Activated gamma-delta T cell treated with Interleukin-2 at 50 U/mL for 16 hours (primary cell): ENCODE measurements around the gene DUSP7.

Experiments
- DNase-seq: peaks from one replicate; pipeline ENCODE4 v3.0.0-alpha.2; 2020

Gene DUSP7

GRCh38 chr3:52023860-52024764, 32.3 kb downstream of the DUSP7 start:
- DNase-seq = no peak

GRCh38 chr3:52023101-52023770, 33.1 kb downstream of the DUSP7 start:
- DNase-seq = no peak

- DNase-seq = no peak
Observed at GRCh38 chr3:52022323-52023100, 33.9 kb downstream of the DUSP7 start.

GRCh38 chr3:52021489-52022268, 34.7 kb downstream of the DUSP7 start:
- no peak for DNase-seq

GRCh38 chr3:52020796-52021195, 35.6 kb downstream of the DUSP7 start:
- no peak for DNase-seq

GRCh38 chr3:52019352-52020080, 36.9 kb downstream of the DUSP7 start:
- DNase-seq = no peak

GRCh38 chr3:52018319-52019000, 37.9 kb downstream of the DUSP7 start:
- DNase-seq = no peak

DNA sequence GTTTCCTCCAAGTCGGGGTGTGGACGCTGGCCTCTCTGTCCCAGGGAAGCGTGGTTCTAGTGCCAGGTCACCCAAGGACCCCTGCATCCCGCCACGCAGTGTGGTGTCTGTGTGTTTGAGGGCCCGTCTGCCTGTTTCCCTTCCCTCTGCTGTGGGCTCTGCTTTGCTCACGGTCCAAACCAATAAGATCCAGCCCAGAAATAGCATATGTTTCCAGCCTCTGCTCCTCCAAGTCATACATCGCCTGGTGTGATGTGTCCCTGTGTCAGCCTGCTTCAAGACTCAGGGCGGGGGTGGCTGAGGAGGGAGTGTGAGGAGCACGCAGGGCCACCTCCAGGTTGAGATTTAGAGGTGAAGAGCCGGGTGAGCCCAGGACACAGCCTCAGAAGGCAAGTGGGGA, 38.8 kb downstream of the DUSP7 start:
- DNase-seq = no peak

GRCh38 chr3:52015438-52016228, 40.7 kb downstream of the DUSP7 start:
- no peak for DNase-seq

DNA sequence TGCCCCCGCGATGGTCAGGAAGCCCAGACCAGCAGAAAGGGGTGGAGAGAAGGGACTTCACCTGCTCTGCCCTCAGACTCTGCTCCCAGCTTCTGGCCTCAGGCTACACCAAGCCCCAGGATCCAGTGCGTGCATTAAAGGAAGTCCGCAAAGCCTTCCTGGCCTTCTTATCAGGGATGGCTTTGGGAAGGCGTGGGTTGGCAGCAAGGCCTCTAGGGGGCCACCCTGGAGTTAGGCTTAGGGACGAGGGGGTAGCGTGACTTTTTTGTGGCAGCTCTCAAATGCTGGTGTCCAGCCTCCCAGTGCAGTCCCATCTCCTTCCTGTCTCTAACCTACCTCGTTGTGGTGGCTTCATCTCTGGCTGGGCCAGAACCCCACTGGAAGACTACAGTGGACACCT, 41.8 kb downstream of the DUSP7 start:
- DNase-seq = no peak

- no peak for DNase-seq
Observed at GRCh38 chr3:52013802-52014598, 42.4 kb downstream of the DUSP7 start.

- no peak for DNase-seq
Observed at GRCh38 chr3:52012699-52013098, 43.7 kb downstream of the DUSP7 start.

DNA sequence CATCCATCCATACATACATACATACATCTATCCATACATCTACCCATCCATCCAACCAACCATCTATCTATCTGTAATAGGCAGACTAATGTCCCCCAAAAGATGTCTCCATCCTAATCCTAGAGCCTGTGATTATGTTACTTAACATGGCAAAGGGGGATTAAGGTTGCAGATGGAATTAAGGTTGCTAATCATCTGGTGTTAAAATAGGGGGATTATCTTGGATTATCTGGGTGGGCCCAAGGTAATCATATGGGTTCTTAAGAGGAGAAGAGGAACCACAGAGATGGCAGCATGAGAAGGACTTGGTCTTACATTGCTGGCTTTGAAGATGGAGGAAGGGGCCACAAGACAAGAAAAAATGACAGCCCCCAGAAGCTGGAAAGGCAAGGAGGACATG, 45.9 kb downstream of the DUSP7 start:
- DNase-seq = no peak

DNA sequence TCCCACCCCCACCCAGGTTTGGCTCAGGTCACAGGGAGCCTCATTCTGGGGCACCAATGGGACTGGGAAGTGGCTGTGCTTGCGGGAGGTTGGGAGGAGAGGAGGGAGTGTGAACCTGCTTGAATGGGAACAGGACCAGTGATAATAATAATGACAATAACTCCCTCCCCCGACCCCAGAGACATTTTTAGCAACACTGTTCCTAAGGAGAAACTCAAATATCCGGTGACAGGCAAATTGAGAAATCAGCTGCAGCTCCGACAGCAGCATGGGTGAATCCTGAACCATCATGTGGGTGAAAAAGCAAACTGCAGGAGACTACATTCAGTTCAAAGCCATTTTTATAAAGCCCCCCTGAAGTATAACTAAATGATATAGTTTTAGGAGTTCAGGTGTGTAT, 49.1 kb downstream of the DUSP7 start:
- DNase-seq = no peak

DNA sequence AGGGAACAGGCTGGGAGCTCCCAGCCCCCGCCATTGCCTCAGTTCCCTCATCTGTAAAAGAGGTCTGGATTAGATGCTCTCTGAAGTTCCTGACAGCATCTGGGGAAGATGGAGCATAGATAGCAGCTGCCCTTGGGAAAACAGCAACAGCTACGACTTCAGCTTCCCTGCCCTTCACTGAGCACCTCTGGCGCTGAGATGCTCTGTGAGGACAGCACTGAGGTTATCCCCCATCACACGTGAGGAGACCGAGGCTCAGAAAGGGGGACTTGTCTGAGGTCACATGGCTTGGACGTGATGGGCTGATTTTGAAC, 49.6 kb downstream of the DUSP7 start:
- DNase-seq = no peak

GRCh38 chr3:52006017-52006819, 50.2 kb downstream of the DUSP7 start:
- no peak for DNase-seq

- no peak for DNase-seq
Observed at GRCh38 chr3:52005571-52005986, 50.8 kb downstream of the DUSP7 start.

GRCh38 chr3:52004906-52005395, 51.4 kb downstream of the DUSP7 start:
- no peak for DNase-seq
